ENCODE results near the gene AP5S1. TPM values are rescaled to one million over a fixed set of nuclear protein-coding genes. Genes with fewer than 3 reads are reported as not detected.

Gene AP5S1
- total RNA-seq, 1 donor from 2014 or later = 12.8 TPM

Other genes starting within 250 kb of the AP5S1 start
- gene GFRA4, start 157.1 kb upstream of the AP5S1 start, total RNA-seq = not detected in 2 replicates
- not detected in 2 replicates for gene ADAM33, start 138.5 kb upstream of the AP5S1 start, total RNA-seq
- not detected in 2 replicates for gene SIGLEC1, start 107.9 kb upstream of the AP5S1 start, total RNA-seq
- 0.05 TPM in 1 of 2 replicates, not detected in the other for gene HSPA12B, start 87.9 kb upstream of the AP5S1 start, total RNA-seq
- gene ADISSP, start 52.8 kb upstream of the AP5S1 start, total RNA-seq = 55.8 and 56.3 TPM in 2 replicates
- gene SPEF1, start 39.1 kb upstream of the AP5S1 start, total RNA-seq = not detected in 2 replicates
- gene CENPB, start 33.8 kb upstream of the AP5S1 start, total RNA-seq = 66.1 and 68.9 TPM in 2 replicates
- gene CDC25B, start 24.2 kb upstream of the AP5S1 start, total RNA-seq = 101 and 103 TPM in 2 replicates
- gene MAVS, start 26.3 kb downstream of the AP5S1 start, total RNA-seq = 41.0 and 43.5 TPM in 2 replicates
- 49.2 and 51.4 TPM in 2 replicates for gene PANK2, start 68.8 kb downstream of the AP5S1 start, total RNA-seq
- 15.8 and 17.7 TPM in 2 replicates for gene RNF24, start 195.0 kb downstream of the AP5S1 start, total RNA-seq